HFF-Myc (cell line): ENCODE data around the gene PKNOX1.

Experiments
- DNase-seq: peaks from one replicate; pipeline ENCODE4 v3.0.0-alpha.2; 2011; ENCODE audit warnings: low read depth; ENCODE audit errors: extremely low read depth
- H3K4me3 ChIP-seq: replicated peaks from 2 replicates; pipeline ENCODE4 v1.5.1; 2011; ENCODE audit warnings: low read depth, mild to moderate bottlenecking, control low read depth, low read length
- CTCF ChIP-seq: IDR thresholded peaks from 2 replicates; pipeline ENCODE4 v1.5.1; 2012; ENCODE audit warnings: mild to moderate bottlenecking, low read depth, low read length, control low read depth; ENCODE audit errors: missing control alignments

Gene PKNOX1

GRCh38 chr21:43024439-43025136, 50.2 kb downstream of the PKNOX1 start:
- no peak for DNase-seq
- no peak overlapping the region for H3K4me3 ChIP-seq
- TF ChIP-seq CTCF = no peak

GRCh38 chr21:43025636-43026180, 51.3 kb downstream of the PKNOX1 start:
- no peak for DNase-seq
- no peak for TF ChIP-seq CTCF

GRCh38 chr21:43027846-43028731, 53.7 kb downstream of the PKNOX1 start:
- DNase-seq = no peak
- no peak overlapping the region for H3K4me3 ChIP-seq
- no peak for TF ChIP-seq CTCF

More at GRCh38 chr21:43025636-43026180, 51.3 kb downstream of the PKNOX1 start:
- H3K4me3 ChIP-seq = no peak overlapping the region

- TF ChIP-seq CTCF = no peak
- no peak for DNase-seq
- H3K4me3 ChIP-seq = no peak overlapping the region
Observed at GRCh38 chr21:43029785-43030184, 55.4 kb downstream of the PKNOX1 start.

- no peak overlapping the region for H3K4me3 ChIP-seq
- TF ChIP-seq CTCF = no peak
- no peak for DNase-seq
Observed at GRCh38 chr21:43031121-43031619, 56.8 kb downstream of the PKNOX1 start.

- no peak for TF ChIP-seq CTCF
- DNase-seq = no peak
- no peak overlapping the region for H3K4me3 ChIP-seq
Observed at GRCh38 chr21:43034101-43034500, 59.7 kb downstream of the PKNOX1 start.
